Esophagus squamous epithelium (tissue), 4 donors: Measurements from ENCODE around the gene PTPRM.

Source experiments
- CTCF ChIP-seq, 6 experiments: fragments of 450-650 bp in 4 of 6; fragments of 200-600 bp in 2 of 6; sonication (generic) in 2 of 6; IDR thresholded peaks; one replicate each; pipeline ENCODE4 v1.5.1; 2016 to 2019; ENCODE audit warnings: antibody characterized with exemption in 6 of 6, mild to moderate bottlenecking in 4 of 6, moderate library complexity in 4 of 6
- POLR2A ChIP-seq, 4 donors: fragments of 450-650 bp; IDR thresholded peaks; one replicate each; pipeline ENCODE4 v1.6.1; 2017; ENCODE audit warnings: antibody characterized with exemption in 4 of 4, mild to moderate bottlenecking in 4 of 4, moderate library complexity in 3 of 4

- no peak for TF ChIP-seq CTCF (IDR thresholded peaks at IDR 0.05)
- no peak for TF ChIP-seq POLR2A (IDR thresholded peaks at IDR 0.05)
Measured at GRCh38 chr18:7807936-7808453, 240.9 kb downstream of the PTPRM start.
